ENCODE measurements around the gene SKA2. TPM values are rescaled to one million over a fixed set of nuclear protein-coding genes. Genes with fewer than 3 reads are reported as not detected.
"Not testable (repeated sequence)": the region's sequence is repeated elsewhere in the genome, so short reads cannot be mapped to it uniquely, and the experiment has no call there.

Gene SKA2
- total RNA-seq, 1 experiment from 2014 or later = 131 TPM

GRCh38 chr17:59151591-59151990, 3.4 kb downstream of the SKA2 start:
- no peak for DNase-seq (ENCODE audit: low read depth)

GRCh38 chr17:59151006-59151405, 4.0 kb downstream of the SKA2 start:
- no peak for DNase-seq (ENCODE audit: low read depth)

GRCh38 chr17:59149841-59150511, 5.0 kb downstream of the SKA2 start:
- DNase-seq (ENCODE audit: low read depth) = peak; percentile 30

GRCh38 chr17:59149051-59149450, 5.9 kb downstream of the SKA2 start:
- peak; percentile 68 for DNase-seq (ENCODE audit: low read depth)

- DNase-seq (ENCODE audit: low read depth) = no peak
These were observed 9.4 kb downstream of the SKA2 start for GRCh38 chr17:59145571-59146096.

GRCh38 chr17:59141860-59142259, 13.1 kb downstream of the SKA2 start:
- no peak for DNase-seq (ENCODE audit: low read depth)

GRCh38 chr17:59139939-59140338, 15.0 kb downstream of the SKA2 start:
- no peak for DNase-seq (ENCODE audit: low read depth)

- not testable (repeated sequence) for DNase-seq (ENCODE audit: low read depth)
These were observed 16.6 kb downstream of the SKA2 start for GRCh38 chr17:59138339-59138738.

- DNase-seq (ENCODE audit: low read depth) = no peak
These were observed 23.9 kb downstream of the SKA2 start for GRCh38 chr17:59131131-59131530.

- DNase-seq (ENCODE audit: low read depth) = no peak
These were observed 25.2 kb downstream of the SKA2 start for GRCh38 chr17:59129814-59130213.

- no peak for DNase-seq (ENCODE audit: low read depth)
These were observed 28.1 kb downstream of the SKA2 start for GRCh38 chr17:59126809-59127417.

- peak; percentile 10 for DNase-seq (ENCODE audit: low read depth)
These were observed 30.3 kb downstream of the SKA2 start for GRCh38 chr17:59124665-59125064.

- DNase-seq (ENCODE audit: low read depth) = peak; percentile 75
These were observed 33.0 kb downstream of the SKA2 start for GRCh38 chr17:59121901-59122480.

GRCh38 chr17:59115474-59115873, 39.5 kb downstream of the SKA2 start:
- DNase-seq (ENCODE audit: low read depth) = no peak

GRCh38 chr17:59111539-59111938, 43.4 kb downstream of the SKA2 start:
- DNase-seq (ENCODE audit: low read depth) = no peak

GRCh38 chr17:59110973-59111372, 44.0 kb downstream of the SKA2 start:
- DNase-seq (ENCODE audit: low read depth) = no peak

GRCh38 chr17:59108400-59109102, 46.4 kb downstream of the SKA2 start:
- no peak for DNase-seq (ENCODE audit: low read depth)

- no peak for DNase-seq (ENCODE audit: low read depth)
These were observed 47.7 kb downstream of the SKA2 start for GRCh38 chr17:59107306-59107670.

- peak; percentile 97 for DNase-seq (ENCODE audit: low read depth)
These were observed 48.3 kb downstream of the SKA2 start, which contains the start of gene TRIM37 for GRCh38 chr17:59106463-59107305. TRIM37 (minus strand) TSS chr17:59106880; CDS start chr17:59106461, 419 bp downstream.

- DNase-seq (ENCODE audit: low read depth) = peak; percentile 64
These were observed 49.0 kb downstream of the SKA2 start for GRCh38 chr17:59105852-59106462.

GRCh38 chr17:59101178-59101577, 53.8 kb downstream of the SKA2 start:
- no peak for DNase-seq (ENCODE audit: low read depth)

Data from M059J (cell line).